ENCODE measurements around the gene LHPP. TPM values are rescaled to one million over a fixed set of nuclear protein-coding genes. Genes with fewer than 3 reads are reported as not detected.

LHPP gene
- total RNA-seq, 1 donor from 2014 or later: 22.9 TPM

DNA sequence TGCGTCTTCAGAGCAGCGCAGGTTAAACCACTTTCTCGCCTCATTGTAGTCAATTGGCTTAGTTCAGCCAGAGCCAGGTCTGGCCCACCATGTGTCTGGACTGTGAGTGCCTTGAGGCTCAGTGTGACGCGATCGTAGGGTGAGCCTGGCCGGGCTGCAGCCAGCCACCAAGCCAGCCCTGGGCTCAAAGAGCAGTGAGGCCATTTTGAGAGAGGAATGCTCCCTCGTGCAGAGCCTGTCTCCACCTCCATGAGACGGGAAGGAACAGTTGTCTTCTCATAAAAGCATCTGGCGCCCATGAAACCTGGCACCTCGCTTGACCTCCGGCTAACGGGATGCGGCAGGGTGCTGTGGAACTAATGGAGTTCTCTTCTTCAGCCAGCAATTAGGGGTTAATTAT, 34.5 kb downstream of the LHPP start:
- H3K36me3 Mint-ChIP-seq (ENCODE audit: low read depth): peaks cover 33% of the 10 kb centered on the region
- TF ChIP-seq, protein P1, sequence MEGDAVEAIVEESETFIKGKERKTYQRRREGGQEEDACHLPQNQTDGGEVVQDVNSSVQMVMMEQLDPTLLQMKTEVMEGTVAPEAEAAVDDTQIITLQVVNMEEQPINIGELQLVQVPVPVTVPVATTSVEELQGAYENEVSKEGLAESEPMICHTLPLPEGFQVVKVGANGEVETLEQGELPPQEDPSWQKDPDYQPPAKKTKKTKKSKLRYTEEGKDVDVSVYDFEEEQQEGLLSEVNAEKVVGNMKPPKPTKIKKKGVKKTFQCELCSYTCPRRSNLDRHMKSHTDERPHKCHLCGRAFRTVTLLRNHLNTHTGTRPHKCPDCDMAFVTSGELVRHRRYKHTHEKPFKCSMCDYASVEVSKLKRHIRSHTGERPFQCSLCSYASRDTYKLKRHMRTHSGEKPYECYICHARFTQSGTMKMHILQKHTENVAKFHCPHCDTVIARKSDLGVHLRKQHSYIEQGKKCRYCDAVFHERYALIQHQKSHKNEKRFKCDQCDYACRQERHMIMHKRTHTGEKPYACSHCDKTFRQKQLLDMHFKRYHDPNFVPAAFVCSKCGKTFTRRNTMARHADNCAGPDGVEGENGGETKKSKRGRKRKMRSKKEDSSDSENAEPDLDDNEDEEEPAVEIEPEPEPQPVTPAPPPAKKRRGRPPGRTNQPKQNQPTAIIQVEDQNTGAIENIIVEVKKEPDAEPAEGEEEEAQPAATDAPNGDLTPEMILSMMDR (IDR thresholded peaks at IDR 0.05): no peak
- ChIA-PET POLR2A (no interaction called here), CTCF (no interaction called here)
- intact Hi-C loops (cut with micrococcal nuclease): no loop called here
- H3K4me1 Mint-ChIP-seq: peaks cover 2% of the 10 kb centered on the region
- H3K27me3 Mint-ChIP-seq: no peaks in the 10 kb centered on the region
- DNase-seq (no peak), ATAC-seq (ENCODE audit: low read depth) (no peak)
- H3K9me3 Mint-ChIP-seq: peaks cover 5% of the 10 kb centered on the region
- H3K27ac Mint-ChIP-seq: no peak overlapping the region
- H3K4me3 Mint-ChIP-seq: no peak overlapping the region

DNA sequence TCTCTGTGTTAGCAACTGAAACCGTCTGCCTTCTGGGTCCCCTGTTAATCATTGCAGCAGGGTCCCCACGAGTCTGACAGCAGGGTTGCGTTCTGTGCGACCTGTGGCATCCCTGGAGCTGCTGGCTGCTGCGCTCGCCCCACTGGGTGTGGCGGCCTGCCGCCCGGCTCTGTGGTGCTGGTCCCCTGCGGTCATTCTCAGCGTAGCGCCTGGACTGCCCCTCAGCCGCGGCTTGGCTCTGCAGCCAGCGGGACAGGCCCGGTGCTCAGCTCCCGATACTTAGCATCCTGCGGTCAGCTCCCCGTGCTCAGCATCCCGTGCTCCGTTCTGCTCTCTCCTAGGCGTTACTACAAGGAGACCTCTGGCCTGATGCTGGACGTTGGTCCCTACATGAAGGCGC, 35.0 kb downstream of the LHPP start:
- intact Hi-C loops (cut with micrococcal nuclease): no loop called here
- H3K36me3 Mint-ChIP-seq (ENCODE audit: low read depth): peaks cover 33% of the 10 kb centered on the region
- no peak overlapping the region for H3K4me3 Mint-ChIP-seq
- ChIA-PET CTCF (no interaction called here), POLR2A (no interaction called here)
- peaks cover 5% of the 10 kb centered on the region for H3K9me3 Mint-ChIP-seq
- TF ChIP-seq, protein P1 (IDR thresholded peaks at IDR 0.05): no peak
- H3K27me3 Mint-ChIP-seq: no peaks in the 10 kb centered on the region
- no peak for ATAC-seq (ENCODE audit: low read depth)
- no peak for DNase-seq
- peaks cover 2% of the 10 kb centered on the region for H3K4me1 Mint-ChIP-seq
- no peak overlapping the region for H3K27ac Mint-ChIP-seq

DNA sequence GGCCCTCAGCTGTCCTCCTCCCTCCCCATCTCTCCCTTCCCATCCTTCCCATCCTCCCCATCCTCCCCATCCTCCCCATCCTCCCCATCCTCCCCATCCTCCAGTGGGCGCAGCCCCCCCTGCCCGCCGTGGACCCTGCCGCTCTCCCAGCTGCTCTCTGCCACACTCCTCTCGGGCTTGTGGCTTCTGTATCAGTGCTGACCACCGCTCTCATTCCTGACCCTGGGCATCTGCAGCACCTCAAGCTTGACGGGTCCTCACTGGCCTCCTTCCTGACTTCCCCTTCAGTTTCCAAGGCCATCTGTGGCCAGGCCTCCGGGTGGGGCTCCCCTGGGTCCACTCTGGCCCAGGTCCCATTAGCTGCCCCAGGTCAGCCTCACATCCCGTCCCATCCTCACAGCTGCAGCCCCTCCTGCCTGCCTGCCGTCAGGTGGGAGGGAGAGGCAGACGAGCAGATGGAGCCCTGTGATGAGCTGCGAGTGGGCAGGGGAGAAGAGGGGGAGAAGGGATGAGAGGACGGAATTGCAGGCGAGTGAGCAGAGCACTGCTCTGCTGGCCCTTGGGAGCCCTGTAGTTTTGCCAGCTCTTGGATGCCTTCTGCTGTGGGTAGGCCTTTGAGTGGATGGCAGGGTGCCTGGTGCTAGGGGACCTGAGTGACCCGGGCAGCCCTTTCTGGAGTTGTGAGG, 35.7 kb downstream of the LHPP start:
- Mint-ChIP-seq H3K27ac (no peak overlapping the region), H3K27me3 (no peaks in the 10 kb centered on the region), H3K9me3 (peaks cover 5% of the 10 kb centered on the region), H3K4me1 (peaks cover 2% of the 10 kb centered on the region), H3K4me3 (no peak overlapping the region), H3K36me3 (ENCODE audit: low read depth) (peaks cover 33% of the 10 kb centered on the region)
- DNase-seq (no peak), ATAC-seq (ENCODE audit: low read depth) (no peak)
- ChIA-PET POLR2A (no interaction called here), CTCF (no interaction called here)
- TF ChIP-seq, protein P1 (IDR thresholded peaks at IDR 0.05): no peak
- intact Hi-C loops (cut with micrococcal nuclease): no loop called here

DNA sequence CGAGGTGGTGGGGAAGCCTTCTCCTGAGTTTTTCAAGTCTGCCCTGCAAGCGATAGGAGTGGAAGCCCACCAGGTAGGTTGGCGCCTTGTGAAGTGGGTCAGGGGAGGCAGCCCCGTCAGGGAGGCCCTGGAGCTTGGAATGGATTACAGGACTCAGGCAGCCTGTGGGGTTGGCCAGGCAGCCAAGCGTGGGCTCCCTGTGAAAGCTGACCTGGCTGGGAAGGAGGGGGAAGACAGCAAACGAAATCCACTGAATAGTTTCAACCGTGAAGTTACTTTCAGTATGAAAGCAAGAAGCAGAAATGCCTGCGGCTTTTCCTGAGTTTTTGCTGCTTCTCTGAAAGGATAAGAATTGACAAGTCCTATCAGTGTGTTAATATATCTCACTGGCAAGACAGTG, 36.4 kb downstream of the LHPP start:
- Mint-ChIP-seq H3K36me3 (ENCODE audit: low read depth) (peaks cover 28% of the 10 kb centered on the region), H3K9me3 (peaks cover 5% of the 10 kb centered on the region), H3K27me3 (no peaks in the 10 kb centered on the region), H3K4me3 (no peak overlapping the region), H3K4me1 (peaks cover 2% of the 10 kb centered on the region), H3K27ac (no peak overlapping the region)
- intact Hi-C loops (cut with micrococcal nuclease): no loop called here
- ATAC-seq (ENCODE audit: low read depth): no peak
- ChIA-PET CTCF (no interaction called here), POLR2A (no interaction called here)
- TF ChIP-seq, protein P1 (IDR thresholded peaks at IDR 0.05): no peak
- no peak for DNase-seq

DNA sequence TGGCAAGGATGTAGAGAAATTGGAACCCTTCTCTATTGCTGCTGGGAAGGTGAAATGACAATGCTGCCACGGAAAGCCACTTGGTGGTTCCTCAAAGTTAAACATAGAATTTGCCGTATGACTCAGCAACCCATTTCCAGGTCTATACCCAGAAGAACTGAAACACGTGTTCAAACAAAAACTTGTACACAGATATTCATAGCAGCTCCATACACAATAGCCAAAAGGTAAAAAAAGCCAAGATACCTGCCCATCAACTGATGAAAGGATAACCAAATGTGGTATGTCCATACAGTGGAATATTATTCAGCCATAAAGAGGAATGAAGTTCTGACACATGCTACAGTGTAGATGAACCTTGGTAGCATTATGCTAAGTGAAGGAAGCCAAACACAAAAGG, 39.1 kb downstream of the LHPP start:
- TF ChIP-seq, protein P1 (IDR thresholded peaks at IDR 0.05): no peak
- DNase-seq (no peak), ATAC-seq (ENCODE audit: low read depth) (no peak)
- H3K27ac Mint-ChIP-seq: no peak overlapping the region
- no peaks in the 10 kb centered on the region for H3K4me1 Mint-ChIP-seq
- intact Hi-C loops (cut with micrococcal nuclease): no loop called here
- H3K36me3 Mint-ChIP-seq (ENCODE audit: low read depth): peaks cover 27% of the 10 kb centered on the region
- CTCF ChIA-PET: no interaction called here
- H3K4me3 Mint-ChIP-seq: no peak overlapping the region
- no peaks in the 10 kb centered on the region for H3K27me3 Mint-ChIP-seq
- POLR2A ChIA-PET: interaction anchor here (0.7 kb wide), 1 partner anchor 1628 kb away, joined by 3 read pairs; no protein-coding TSS in a partner anchor
- H3K9me3 Mint-ChIP-seq: peaks cover 5% of the 10 kb centered on the region

All from activated B cell treated with CpG ODN at 0.5 μM for 24 hours (primary cell).